Measurements from ENCODE around the gene THRAP3. TPM values are rescaled to one million over a fixed set of nuclear protein-coding genes. Genes with fewer than 3 reads are reported as not detected.

Gene THRAP3
- total and polyA plus RNA-seq, 2 experiments from 2014 or later = 127 to 161 TPM

DNA sequence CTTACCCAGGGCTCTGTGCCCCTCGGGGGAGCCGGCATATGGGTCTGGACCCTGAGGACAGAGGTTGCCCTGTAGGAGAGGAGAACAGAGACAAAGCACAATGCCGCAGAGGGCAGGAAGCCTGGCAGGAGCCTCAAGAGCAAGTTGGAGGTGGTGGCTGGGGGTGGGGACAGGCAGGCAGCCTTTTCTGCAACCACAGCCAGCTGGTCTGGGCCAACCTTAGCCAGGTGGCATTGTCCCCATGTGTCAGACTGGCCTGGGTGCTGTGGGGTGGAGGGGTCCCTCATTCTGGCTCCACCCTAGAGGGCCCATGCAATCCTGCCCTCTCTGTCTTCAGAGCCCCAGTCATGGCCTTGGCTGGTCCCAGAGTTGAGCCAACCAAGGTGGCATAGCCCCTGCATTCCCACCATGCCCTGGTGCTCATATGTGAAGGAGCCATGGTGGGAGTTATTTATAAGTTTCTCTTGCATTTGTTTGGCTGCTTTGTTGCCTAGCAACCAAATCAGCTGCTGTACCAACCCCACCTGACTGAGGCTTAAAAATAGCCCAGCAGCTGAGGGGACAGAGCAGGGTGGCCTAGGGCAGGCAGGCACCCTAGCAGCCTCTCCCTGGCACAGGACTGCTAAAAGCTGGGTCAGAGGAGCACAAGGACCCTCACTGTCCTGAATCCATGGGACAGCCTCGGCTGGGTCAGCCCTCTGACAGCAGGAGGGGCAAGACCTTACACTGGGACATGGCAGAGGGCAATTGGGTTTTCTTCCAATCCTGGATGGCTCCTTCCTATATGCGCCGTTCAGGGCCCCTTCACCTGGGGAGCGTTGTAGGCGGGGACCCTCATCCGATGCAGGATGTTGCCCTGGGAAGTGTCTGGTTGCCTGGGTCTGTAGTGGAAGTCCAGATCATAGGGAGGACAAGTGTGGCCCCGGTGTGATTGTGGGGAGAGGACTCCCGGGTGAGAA is 48.8 kb upstream of the THRAP3 start:
- peaks cover 8% of the 10 kb centered on the region for H4K20me1 ChIP-seq (replicated peaks; ENCODE audit: insufficient read depth)
- TF ChIP-seq, protein P1, sequence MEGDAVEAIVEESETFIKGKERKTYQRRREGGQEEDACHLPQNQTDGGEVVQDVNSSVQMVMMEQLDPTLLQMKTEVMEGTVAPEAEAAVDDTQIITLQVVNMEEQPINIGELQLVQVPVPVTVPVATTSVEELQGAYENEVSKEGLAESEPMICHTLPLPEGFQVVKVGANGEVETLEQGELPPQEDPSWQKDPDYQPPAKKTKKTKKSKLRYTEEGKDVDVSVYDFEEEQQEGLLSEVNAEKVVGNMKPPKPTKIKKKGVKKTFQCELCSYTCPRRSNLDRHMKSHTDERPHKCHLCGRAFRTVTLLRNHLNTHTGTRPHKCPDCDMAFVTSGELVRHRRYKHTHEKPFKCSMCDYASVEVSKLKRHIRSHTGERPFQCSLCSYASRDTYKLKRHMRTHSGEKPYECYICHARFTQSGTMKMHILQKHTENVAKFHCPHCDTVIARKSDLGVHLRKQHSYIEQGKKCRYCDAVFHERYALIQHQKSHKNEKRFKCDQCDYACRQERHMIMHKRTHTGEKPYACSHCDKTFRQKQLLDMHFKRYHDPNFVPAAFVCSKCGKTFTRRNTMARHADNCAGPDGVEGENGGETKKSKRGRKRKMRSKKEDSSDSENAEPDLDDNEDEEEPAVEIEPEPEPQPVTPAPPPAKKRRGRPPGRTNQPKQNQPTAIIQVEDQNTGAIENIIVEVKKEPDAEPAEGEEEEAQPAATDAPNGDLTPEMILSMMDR (conservative IDR thresholded peaks at IDR 0.05; ENCODE audit: low read depth in 2 of 2) = no peak
- TF ChIP-seq CREB1 (CRISPR knock-in tag; IDR thresholded peaks at IDR 0.05; ENCODE audit: low read depth) (no peak), JUNB (IDR thresholded peaks at IDR 0.05; ENCODE audit: unreplicated experiment) (no peak), ZNF331 (CRISPR knock-in tag; IDR thresholded peaks at IDR 0.05; ENCODE audit: low read depth) (no peak), EZH2phosphoT487 (IDR thresholded peaks at IDR 0.05; ENCODE audit: unreplicated experiment) (no peak), ZNF114 (CRISPR knock-in tag; IDR thresholded peaks at IDR 0.05) (no peak), POLR2AphosphoS5 (IDR thresholded peaks at IDR 0.05; ENCODE audit: low read depth) (no peak), STAT1 (IDR thresholded peaks at IDR 0.05; ENCODE audit: unreplicated experiment) (no peak), NANOG (IDR thresholded peaks at IDR 0.05; ENCODE audit: borderline replicate concordance) (no peak), EZH2 (IDR thresholded peaks at IDR 0.05; ENCODE audit: low read depth, unreplicated experiment) (no peak)
- TF ChIP-seq, protein P2, sequence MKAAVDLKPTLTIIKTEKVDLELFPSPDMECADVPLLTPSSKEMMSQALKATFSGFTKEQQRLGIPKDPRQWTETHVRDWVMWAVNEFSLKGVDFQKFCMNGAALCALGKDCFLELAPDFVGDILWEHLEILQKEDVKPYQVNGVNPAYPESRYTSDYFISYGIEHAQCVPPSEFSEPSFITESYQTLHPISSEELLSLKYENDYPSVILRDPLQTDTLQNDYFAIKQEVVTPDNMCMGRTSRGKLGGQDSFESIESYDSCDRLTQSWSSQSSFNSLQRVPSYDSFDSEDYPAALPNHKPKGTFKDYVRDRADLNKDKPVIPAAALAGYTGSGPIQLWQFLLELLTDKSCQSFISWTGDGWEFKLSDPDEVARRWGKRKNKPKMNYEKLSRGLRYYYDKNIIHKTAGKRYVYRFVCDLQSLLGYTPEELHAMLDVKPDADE (IDR thresholded peaks at IDR 0.05) = no peak
- TF ChIP-seq, protein P3, sequence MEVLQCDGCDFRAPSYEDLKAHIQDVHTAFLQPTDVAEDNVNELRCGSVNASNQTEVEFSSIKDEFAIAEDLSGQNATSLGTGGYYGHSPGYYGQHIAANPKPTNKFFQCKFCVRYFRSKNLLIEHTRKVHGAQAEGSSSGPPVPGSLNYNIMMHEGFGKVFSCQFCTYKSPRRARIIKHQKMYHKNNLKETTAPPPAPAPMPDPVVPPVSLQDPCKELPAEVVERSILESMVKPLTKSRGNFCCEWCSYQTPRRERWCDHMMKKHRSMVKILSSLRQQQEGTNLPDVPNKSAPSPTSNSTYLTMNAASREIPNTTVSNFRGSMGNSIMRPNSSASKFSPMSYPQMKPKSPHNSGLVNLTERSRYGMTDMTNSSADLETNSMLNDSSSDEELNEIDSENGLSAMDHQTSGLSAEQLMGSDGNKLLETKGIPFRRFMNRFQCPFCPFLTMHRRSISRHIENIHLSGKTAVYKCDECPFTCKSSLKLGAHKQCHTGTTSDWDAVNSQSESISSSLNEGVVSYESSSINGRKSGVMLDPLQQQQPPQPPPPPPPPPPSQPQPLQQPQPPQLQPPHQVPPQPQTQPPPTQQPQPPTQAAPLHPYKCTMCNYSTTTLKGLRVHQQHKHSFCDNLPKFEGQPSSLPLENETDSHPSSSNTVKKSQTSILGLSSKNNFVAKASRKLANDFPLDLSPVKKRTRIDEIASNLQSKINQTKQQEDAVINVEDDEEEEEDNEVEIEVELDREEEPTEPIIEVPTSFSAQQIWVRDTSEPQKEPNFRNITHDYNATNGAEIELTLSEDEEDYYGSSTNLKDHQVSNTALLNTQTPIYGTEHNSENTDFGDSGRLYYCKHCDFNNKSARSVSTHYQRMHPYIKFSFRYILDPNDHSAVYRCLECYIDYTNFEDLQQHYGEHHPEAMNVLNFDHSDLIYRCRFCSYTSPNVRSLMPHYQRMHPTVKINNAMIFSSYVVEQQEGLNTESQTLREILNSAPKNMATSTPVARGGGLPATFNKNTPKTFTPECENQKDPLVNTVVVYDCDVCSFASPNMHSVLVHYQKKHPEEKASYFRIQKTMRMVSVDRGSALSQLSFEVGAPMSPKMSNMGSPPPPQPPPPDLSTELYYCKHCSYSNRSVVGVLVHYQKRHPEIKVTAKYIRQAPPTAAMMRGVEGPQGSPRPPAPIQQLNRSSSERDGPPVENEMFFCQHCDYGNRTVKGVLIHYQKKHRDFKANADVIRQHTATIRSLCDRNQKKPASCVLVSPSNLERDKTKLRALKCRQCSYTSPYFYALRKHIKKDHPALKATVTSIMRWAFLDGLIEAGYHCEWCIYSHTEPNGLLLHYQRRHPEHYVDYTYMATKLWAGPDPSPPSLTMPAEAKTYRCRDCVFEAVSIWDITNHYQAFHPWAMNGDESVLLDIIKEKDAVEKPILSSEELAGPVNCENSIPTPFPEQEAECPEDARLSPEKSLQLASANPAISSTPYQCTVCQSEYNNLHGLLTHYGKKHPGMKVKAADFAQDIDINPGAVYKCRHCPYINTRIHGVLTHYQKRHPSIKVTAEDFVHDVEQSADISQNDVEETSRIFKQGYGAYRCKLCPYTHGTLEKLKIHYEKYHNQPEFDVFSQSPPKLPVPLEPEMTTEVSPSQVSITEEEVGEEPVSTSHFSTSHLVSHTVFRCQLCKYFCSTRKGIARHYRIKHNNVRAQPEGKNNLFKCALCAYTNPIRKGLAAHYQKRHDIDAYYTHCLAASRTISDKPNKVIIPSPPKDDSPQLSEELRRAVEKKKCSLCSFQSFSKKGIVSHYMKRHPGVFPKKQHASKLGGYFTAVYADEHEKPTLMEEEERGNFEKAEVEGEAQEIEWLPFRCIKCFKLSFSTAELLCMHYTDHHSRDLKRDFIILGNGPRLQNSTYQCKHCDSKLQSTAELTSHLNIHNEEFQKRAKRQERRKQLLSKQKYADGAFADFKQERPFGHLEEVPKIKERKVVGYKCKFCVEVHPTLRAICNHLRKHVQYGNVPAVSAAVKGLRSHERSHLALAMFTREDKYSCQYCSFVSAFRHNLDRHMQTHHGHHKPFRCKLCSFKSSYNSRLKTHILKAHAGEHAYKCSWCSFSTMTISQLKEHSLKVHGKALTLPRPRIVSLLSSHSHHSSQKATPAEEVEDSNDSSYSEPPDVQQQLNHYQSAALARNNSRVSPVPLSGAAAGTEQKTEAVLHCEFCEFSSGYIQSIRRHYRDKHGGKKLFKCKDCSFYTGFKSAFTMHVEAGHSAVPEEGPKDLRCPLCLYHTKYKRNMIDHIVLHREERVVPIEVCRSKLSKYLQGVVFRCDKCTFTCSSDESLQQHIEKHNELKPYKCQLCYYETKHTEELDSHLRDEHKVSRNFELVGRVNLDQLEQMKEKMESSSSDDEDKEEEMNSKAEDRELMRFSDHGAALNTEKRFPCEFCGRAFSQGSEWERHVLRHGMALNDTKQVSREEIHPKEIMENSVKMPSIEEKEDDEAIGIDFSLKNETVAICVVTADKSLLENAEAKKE (CRISPR knock-in tag; IDR thresholded peaks at IDR 0.05) = no peak
- TF ChIP-seq, protein P4, sequence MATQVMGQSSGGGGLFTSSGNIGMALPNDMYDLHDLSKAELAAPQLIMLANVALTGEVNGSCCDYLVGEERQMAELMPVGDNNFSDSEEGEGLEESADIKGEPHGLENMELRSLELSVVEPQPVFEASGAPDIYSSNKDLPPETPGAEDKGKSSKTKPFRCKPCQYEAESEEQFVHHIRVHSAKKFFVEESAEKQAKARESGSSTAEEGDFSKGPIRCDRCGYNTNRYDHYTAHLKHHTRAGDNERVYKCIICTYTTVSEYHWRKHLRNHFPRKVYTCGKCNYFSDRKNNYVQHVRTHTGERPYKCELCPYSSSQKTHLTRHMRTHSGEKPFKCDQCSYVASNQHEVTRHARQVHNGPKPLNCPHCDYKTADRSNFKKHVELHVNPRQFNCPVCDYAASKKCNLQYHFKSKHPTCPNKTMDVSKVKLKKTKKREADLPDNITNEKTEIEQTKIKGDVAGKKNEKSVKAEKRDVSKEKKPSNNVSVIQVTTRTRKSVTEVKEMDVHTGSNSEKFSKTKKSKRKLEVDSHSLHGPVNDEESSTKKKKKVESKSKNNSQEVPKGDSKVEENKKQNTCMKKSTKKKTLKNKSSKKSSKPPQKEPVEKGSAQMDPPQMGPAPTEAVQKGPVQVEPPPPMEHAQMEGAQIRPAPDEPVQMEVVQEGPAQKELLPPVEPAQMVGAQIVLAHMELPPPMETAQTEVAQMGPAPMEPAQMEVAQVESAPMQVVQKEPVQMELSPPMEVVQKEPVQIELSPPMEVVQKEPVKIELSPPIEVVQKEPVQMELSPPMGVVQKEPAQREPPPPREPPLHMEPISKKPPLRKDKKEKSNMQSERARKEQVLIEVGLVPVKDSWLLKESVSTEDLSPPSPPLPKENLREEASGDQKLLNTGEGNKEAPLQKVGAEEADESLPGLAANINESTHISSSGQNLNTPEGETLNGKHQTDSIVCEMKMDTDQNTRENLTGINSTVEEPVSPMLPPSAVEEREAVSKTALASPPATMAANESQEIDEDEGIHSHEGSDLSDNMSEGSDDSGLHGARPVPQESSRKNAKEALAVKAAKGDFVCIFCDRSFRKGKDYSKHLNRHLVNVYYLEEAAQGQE (IDR thresholded peaks at IDR 0.05; ENCODE audit: unreplicated experiment) = no peak
- Mint-ChIP-seq H3K4me3 (peak overlapping the region; percentile 50; the same call in 1 of the 3 replicates), H3K36me3 (ENCODE audit: low read depth) (peaks cover 49% of the 10 kb centered on the region), H3K4me1 (peaks cover 37% of the 10 kb centered on the region), H3K27me3 (ENCODE audit: insufficient read depth, low read depth, poor library complexity) (peaks cover 10% of the 10 kb centered on the region), H3K27ac (peak overlapping the region; percentile 27; the same call in 1 of the 2 replicates), H3K9me3 (no peaks in the 10 kb centered on the region)
- H3F3A ChIP-seq (replicated peaks; ENCODE audit: low read depth) = 0 out of 2 replicates have a peak, but pooled peaks cover 19% of the 10 kb centered on the region
- peaks cover 20% of the 10 kb centered on the region for H3K27me3 ChIP-seq (ENCODE audit: insufficient read depth)
- DNase-seq (ENCODE audit: low spot score) (peak; percentile 58), ATAC-seq (no peak)
- H3K4me1 ChIP-seq (ENCODE audit: insufficient read depth) = peaks cover 27% of the 10 kb centered on the region
- peak overlapping the region; percentile 55 for H3K4me3 ChIP-seq
- no peak overlapping the region for H3K27ac ChIP-seq (ENCODE audit: low read depth)
- H3K36me3 ChIP-seq (ENCODE audit: insufficient read depth) = no peaks in the 10 kb centered on the region; the same call in 1 of the 2 replicates
- no peaks in the 10 kb centered on the region for H3K79me2 ChIP-seq (replicated peaks; ENCODE audit: insufficient read depth)
- H3K9me2 ChIP-seq (ENCODE audit: insufficient read depth) = no peaks in the 10 kb centered on the region
- H3K4me2 ChIP-seq = peak overlapping the region; percentile 93
- H2AFZ ChIP-seq = no peak overlapping the region
